A673 (cell line): ENCODE data around the gene SARDH.

ENCODE experiments used
- EZH2 ChIP-seq: fragments of 200-600 bp; sonication (generic); IDR thresholded peaks from 2 replicates; pipeline ENCODE4 v1.6.1; 2017; ENCODE audit warnings: borderline replicate concordance, low read depth, mild to moderate bottlenecking, mixed read lengths, antibody characterized with exemption, low read length; ENCODE audit not compliant: poor library complexity, severe bottlenecking
- TF ChIP-seq, protein P1 (sequence below): fragments of 300-800, 200-600 bp; sonication (generic); conservative IDR thresholded peaks from 2 replicates; pipeline ENCODE4 v1.5.1; 2017; ENCODE audit warnings: low read depth, mild to moderate bottlenecking, antibody characterized with exemption, low read length, moderate library complexity, mixed read lengths

DNA sequence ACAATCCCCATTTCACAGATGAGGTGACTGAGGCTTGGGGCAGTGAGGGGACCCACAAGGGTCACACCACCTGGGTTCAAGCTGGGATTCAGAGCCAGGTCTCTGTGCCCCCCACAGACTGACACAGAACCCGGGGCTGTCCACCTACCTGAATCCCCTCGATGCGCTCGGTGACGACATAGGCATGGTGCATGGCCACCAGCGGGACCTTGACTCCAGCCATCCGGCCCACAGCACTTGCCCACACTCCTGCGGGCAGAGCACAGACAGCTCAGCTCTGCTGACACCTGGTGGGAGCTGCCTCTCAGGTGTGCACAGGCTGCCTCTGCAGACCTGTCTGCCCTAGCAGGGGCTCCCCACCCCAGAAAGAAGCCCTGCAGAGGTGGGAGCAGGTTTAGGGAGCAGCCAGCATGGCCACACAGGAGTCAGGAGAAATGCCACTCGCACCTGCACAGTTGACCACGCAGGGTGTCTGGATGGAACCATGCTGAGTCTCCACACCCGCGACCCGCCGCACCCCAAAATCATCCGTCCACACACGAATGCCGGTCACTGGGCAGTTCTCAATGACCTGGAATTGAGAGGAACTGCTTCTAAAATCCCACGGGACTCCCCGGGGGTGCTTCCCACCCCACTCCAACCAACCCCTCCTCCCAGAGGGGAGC is 8.4 kb downstream of the SARDH start:
- TF ChIP-seq, protein P1, sequence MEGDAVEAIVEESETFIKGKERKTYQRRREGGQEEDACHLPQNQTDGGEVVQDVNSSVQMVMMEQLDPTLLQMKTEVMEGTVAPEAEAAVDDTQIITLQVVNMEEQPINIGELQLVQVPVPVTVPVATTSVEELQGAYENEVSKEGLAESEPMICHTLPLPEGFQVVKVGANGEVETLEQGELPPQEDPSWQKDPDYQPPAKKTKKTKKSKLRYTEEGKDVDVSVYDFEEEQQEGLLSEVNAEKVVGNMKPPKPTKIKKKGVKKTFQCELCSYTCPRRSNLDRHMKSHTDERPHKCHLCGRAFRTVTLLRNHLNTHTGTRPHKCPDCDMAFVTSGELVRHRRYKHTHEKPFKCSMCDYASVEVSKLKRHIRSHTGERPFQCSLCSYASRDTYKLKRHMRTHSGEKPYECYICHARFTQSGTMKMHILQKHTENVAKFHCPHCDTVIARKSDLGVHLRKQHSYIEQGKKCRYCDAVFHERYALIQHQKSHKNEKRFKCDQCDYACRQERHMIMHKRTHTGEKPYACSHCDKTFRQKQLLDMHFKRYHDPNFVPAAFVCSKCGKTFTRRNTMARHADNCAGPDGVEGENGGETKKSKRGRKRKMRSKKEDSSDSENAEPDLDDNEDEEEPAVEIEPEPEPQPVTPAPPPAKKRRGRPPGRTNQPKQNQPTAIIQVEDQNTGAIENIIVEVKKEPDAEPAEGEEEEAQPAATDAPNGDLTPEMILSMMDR, result no peak
- no peak for TF ChIP-seq EZH2
